Heart right ventricle (tissue), 16 donors: ENCODE data around the gene SDHC. TPM values are rescaled to one million over a fixed set of nuclear protein-coding genes. Genes with fewer than 3 reads are reported as not detected.
"Not testable (repeated sequence)": the region's sequence is repeated elsewhere in the genome, so short reads cannot be mapped to it uniquely, and the experiment has no call there.

Experiments
- ATAC-seq, 8 donors: fragments of 200-7000 bp; cut with Tn5 transposase; one replicate each; pipeline ENCODE4 v1.9.1; 2020; ENCODE audit warnings: mild to moderate bottlenecking in 8 of 8, moderate library complexity in 8 of 8, moderate number of reproducible peaks in 1 of 8
- DNase-seq, 2 donors: peaks; one replicate each; pipeline ENCODE4 v3.0.0-alpha.2; 2020
- H3K27ac ChIP-seq, 10 donors: fragments of 200-600 bp; sonication (generic) in 2 of 10; one replicate each; pipeline versions ENCODE4 v1.5.0 to v1.8.0; 2020 to 2022; ENCODE audit warnings: mild to moderate bottlenecking in 3 of 10
- H3K27me3 ChIP-seq, 7 donors: fragments of 200-600 bp; one replicate each; pipeline ENCODE4 v1.8.0; 2021 to 2022; ENCODE audit warnings: mild to moderate bottlenecking in 2 of 7
- H3K36me3 ChIP-seq, 9 donors: fragments of 200-600 bp; sonication (generic) in 1 of 9; one replicate each; pipeline versions ENCODE4 v1.5.0 to v1.8.0; 2020 to 2022; ENCODE audit warnings: mild to moderate bottlenecking in 2 of 9
- H3K4me1 ChIP-seq, 9 donors: fragments of 200-600 bp; sonication (generic) in 1 of 9; one replicate each; pipeline versions ENCODE4 v1.5.0 to v1.8.0; 2020 to 2022; ENCODE audit warnings: mild to moderate bottlenecking in 4 of 9
- H3K4me3 ChIP-seq, 10 donors: fragments of 200-600 bp; sonication (generic) in 2 of 10; one replicate each; pipeline versions ENCODE4 v1.5.0 to v1.8.0; 2020 to 2022; ENCODE audit warnings: mild to moderate bottlenecking in 7 of 10, moderate library complexity in 2 of 10
- H3K9me3 ChIP-seq, 11 donors: fragments of 200-600 bp in 10 of 11; sonication (generic) in 2 of 11; one replicate each; pipeline versions ENCODE4 v1.5.0 to v1.8.0; 2013 to 2022; ENCODE audit warnings: mild to moderate bottlenecking in 2 of 11, control low read depth in 1 of 11, moderate library complexity in 1 of 11
- CTCF ChIP-seq, 9 donors: fragments of 200-600 bp; sonication (generic) in 2 of 9; IDR thresholded peaks; one replicate each; pipeline versions ENCODE4 v1.5.0 to v1.8.0; 2021 to 2022; ENCODE audit warnings: antibody characterized with exemption in 9 of 9, mild to moderate bottlenecking in 5 of 9, moderate library complexity in 1 of 9
- WGBS, 2 donors: extraction: QIAGEN DNeasy Blood & Tissue Kit; methylation state at CpG; one replicate each; pipeline ENCODE4 v1.1.7; 2013; ENCODE audit warnings: inconsistent platforms in 1 of 2; 5-methylcytosine and 5-hydroxymethylcytosine counted together
- intact Hi-C, 10 donors: fragments of 100-400 bp; cut with DNase I; formaldehyde crosslinking; loops; one replicate each; pipeline versions ENCODE4 v1.11.1 to v1.14.2; 2022
- polyA plus RNA-seq, 2 donors: library from polyadenylated mRNA; stranded (reverse); fragments of 200-250 nt; gene quantifications; one replicate each; pipeline ENCODE4 v1.2.3, GENCODE V29; 2013
- total RNA-seq, 10 donors: library from RNA; stranded (reverse); fragmentation: NEBNext Ultra II Directional in 3 of 10; extraction: Animal tissue kit (Norgen Biotek cat#: 25700) in 3 of 10; gene quantifications; one replicate each; pipeline versions ENCODE4 v1.2.1 to v1.2.4, GENCODE V29; 2021 to 2023
- donor health status: Arrhythmogenic right ventricular cardiomyopathy.
- donor health status: ischemic (EF 13 %, LVEDD 7.1; RV severe dilation, severe dysfunction).
- donor health status: healthy with polysubstance abuse.
- donor health status: DM: no; HTN: yes; CAD: no.
- donor health status: DM: no; HTN: no; CAD: no.
- donor health status: ischemic (EF 25% LVEDD 6.9; RV normal size, moderate dysfunction).
- donor health status: ischemic (EF 25% LVEDD 5.7; RV mildly dilated, moderate dysfunction).
- donor health status: healthy.
- donor health status: DM: yes; HTN: yes; CAD: no.
- donor health status: Ischemic cardiomyopathy.
- donor health status: ischemic (EF 35%, LVEDD 5.7; RV mildly dilated, moderate dysfunction).
- donor health status: nonischemic (EF 11% LVEDD 7.7; RV severe dilation, severe dysfunction).
- donor health status: DM: yes; HTN: yes; CAD: no.
- donor health status: PGD.
- donor health status: ischemic (EF 29% LVEDD 5.4; RV normal size, mild dysfunction).
- donor health status: nonischemic (EF 23%, LVEDD 6.1; RV moderate dilation, normal function).

SDHC gene
- total and polyA plus RNA-seq, 12 donors: 18.1 to 459 (median 397) TPM

- ATAC-seq (no peak), DNase-seq (no peak)
- TF ChIP-seq CTCF (IDR thresholded peaks at IDR 0.05): no peak
- WGBS, 2 donors: 95 to 97% methylated on average over 3 of the region's 3 CpGs
- peaks cover 0 to 6% (median 0%) of the 10 kb centered on the region in 11 donors for H3K9me3 ChIP-seq
- H3K4me1 ChIP-seq: peaks cover 0 to 26% (median 12%) of the 10 kb centered on the region in 9 donors
- no peak overlapping the region for H3K27ac ChIP-seq
- no peaks in the 10 kb centered on the region for H3K36me3 ChIP-seq
- H3K4me3 ChIP-seq: no peak overlapping the region
- H3K27me3 ChIP-seq: peaks cover 0 to 4% (median 0%) of the 10 kb centered on the region in 7 donors
- intact Hi-C loops: loop anchor here in 1 of 10 donors (10.0 kb wide), 1 partner anchor 342 kb away; the partner anchor contains the start of gene DUSP12
Observed at GRCh38 chr1:161402446-161402845, 88.3 kb downstream of the SDHC start.

- peaks cover 0 to 22% (median 9%) of the 10 kb centered on the region in 9 donors for H3K4me1 ChIP-seq
- no peak for ATAC-seq
- no peak overlapping the region for H3K4me3 ChIP-seq
- no peak overlapping the region for H3K27ac ChIP-seq
- H3K27me3 ChIP-seq: peaks cover 0 to 4% (median 0%) of the 10 kb centered on the region in 7 donors
- WGBS, 2 donors: 83 to 89% methylated on average over 11 of the region's 11 CpGs
- no peak for DNase-seq
- H3K9me3 ChIP-seq: peaks cover 0 to 6% (median 0%) of the 10 kb centered on the region in 11 donors
- intact Hi-C loops: loop anchor here in 1 of 10 donors (10.0 kb wide), 1 partner anchor 341 kb away; the partner anchor contains the start of gene DUSP12
- TF ChIP-seq CTCF (IDR thresholded peaks at IDR 0.05): no peak
- H3K36me3 ChIP-seq: no peaks in the 10 kb centered on the region
Observed at GRCh38 chr1:161404051-161404597, 89.9 kb downstream of the SDHC start.

- H3K27me3 ChIP-seq, H3K9me3 ChIP-seq, DNase-seq, H3K36me3 ChIP-seq, ATAC-seq, H3K27ac ChIP-seq, H3K4me3 ChIP-seq: not testable (repeated sequence)
- peaks cover 0 to 21% (median 0%) of the 10 kb centered on the region in 9 donors for H3K4me1 ChIP-seq
- 95 to 97% methylated on average over 17 of the region's 17 CpGs for WGBS, 2 donors
- intact Hi-C loops: loop anchor here in 1 of 10 donors (10.0 kb wide), 1 partner anchor 338 kb away; the partner anchor contains the start of gene DUSP12
Observed at GRCh38 chr1:161406551-161406950, 92.4 kb downstream of the SDHC start.

- intact Hi-C loops: loop anchor here in 1 of 10 donors (10.0 kb wide), 1 partner anchor 337 kb away; the partner anchor contains the start of gene DUSP12
- Histone ChIP-seq H3K4me3 (no peak overlapping the region), H3K4me1 (peaks cover 0 to 19% (median 0%) of the 10 kb centered on the region in 9 donors), H3K9me3 (peaks cover 0 to 6% (median 0%) of the 10 kb centered on the region in 11 donors), H3K27me3 (peaks cover 0 to 4% (median 0%) of the 10 kb centered on the region in 7 donors), H3K36me3 (no peaks in the 10 kb centered on the region), H3K27ac (no peak overlapping the region)
- 88 to 90% methylated on average over 6 of the region's 6 CpGs for WGBS, 2 donors
- no peak for TF ChIP-seq CTCF (IDR thresholded peaks at IDR 0.05)
- ATAC-seq: no peak
- no peak for DNase-seq
Observed at GRCh38 chr1:161407451-161407985, 93.3 kb downstream of the SDHC start.
